ENCODE data around the gene RPL3.
A peak's percentile ranks its signal among the peaks of the same experiment; 100 is the strongest.
"Not testable (repeated sequence)": the region's sequence is repeated elsewhere in the genome, so short reads cannot be mapped to it uniquely, and the experiment has no call there.

RPL3 gene

DNA sequence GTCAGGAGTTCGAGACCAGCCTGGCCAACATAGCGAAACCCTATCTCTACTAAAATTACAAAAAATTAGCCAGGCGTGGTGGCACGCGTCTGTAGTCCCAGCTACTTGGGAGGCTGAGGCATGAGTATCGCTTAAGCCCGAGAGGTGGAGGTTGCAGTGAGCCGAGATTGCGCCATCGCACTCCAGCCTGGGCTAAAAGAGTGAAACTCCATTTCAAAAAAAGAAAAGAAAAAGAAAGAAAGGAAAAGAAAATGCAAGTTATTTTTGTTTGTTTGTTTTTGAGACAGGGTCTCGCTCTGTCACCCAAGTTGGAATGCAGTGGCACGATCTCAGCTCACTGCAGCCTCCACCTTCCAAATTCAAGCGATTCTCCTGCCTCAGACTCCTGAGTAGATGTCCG lies 36.4 kb upstream of the RPL3 start:
- not testable (repeated sequence) for H3K14ac ChIP-seq (ENCODE audit: low read length); H3K4me2 ChIP-seq (ENCODE audit: low read length); H2AFZ ChIP-seq (ENCODE audit: insufficient read depth, low read length, poor library complexity); H4K8ac ChIP-seq (ENCODE audit: low read depth, low read length); H2BK5ac ChIP-seq (ENCODE audit: low read depth, low read length, poor library complexity); H2AK5ac ChIP-seq (ENCODE audit: low read length); H3K9me3 ChIP-seq (ENCODE audit: insufficient read depth, low read depth, low read length); H4K91ac ChIP-seq (ENCODE audit: low read depth, low read length); H3K27ac ChIP-seq (ENCODE audit: low read depth, low read length); H2BK120ac ChIP-seq (ENCODE audit: insufficient read depth, low read length, poor library complexity); H3K23ac ChIP-seq (ENCODE audit: low read length); H3K9ac ChIP-seq (ENCODE audit: low read length); H3K79me2 ChIP-seq (ENCODE audit: control insufficient read depth, insufficient read depth, low read length, poor library complexity); H3K27me3 ChIP-seq (ENCODE audit: insufficient read depth, low read length); H3K4ac ChIP-seq (ENCODE audit: low read depth, low read length); H4K12ac ChIP-seq (ENCODE audit: low read depth, low read length); H3K18ac ChIP-seq (ENCODE audit: low read length); DNase-seq; H3K36me3 ChIP-seq (ENCODE audit: control insufficient read depth in 1 of 2, insufficient read depth in 2 of 2, low read length in 2 of 2); H2BK12ac ChIP-seq (ENCODE audit: low read length); H3K4me3 ChIP-seq (ENCODE audit: low read depth, low read length)
- peaks cover 23 to 24% of the 10 kb centered on the region in 2 experiments for H3K4me1 ChIP-seq (ENCODE audit: control insufficient read depth in 1 of 2, insufficient read depth in 2 of 2, low read length in 2 of 2)
- H3K79me1 ChIP-seq (ENCODE audit: low read length), result peaks cover 15% of the 10 kb centered on the region
- no CpG with 5 or more reads among the region's 14 CpGs for WGBS (ENCODE audit: extremely low coverage, insufficient coverage, insufficient read length)

DNA sequence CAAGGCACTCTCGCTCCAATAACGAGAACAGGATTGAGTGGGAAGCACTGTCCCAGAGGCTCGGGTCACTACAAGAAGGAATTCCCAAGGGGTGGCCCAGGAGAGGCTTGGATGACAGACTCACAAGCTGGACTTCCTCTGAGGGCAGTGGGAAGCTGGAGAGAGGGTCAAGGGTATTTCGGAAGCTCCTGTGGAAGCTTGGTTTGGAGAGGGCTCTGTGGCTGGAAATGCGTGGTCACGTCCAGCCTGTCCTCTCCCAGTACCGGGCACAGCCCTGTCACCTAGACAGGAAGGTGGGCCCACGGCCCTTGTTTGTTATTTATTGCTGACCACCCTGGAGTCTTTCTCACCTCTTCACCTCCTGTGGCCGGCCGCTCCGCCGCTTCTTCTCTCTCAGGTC lies 35.7 kb upstream of the RPL3 start:
- H3K18ac ChIP-seq (ENCODE audit: low read length), result no peak overlapping the region
- peaks cover 6% of the 10 kb centered on the region for H3K79me2 ChIP-seq (ENCODE audit: control insufficient read depth, insufficient read depth, low read length, poor library complexity)
- no peak overlapping the region for H3K4me3 ChIP-seq (ENCODE audit: low read depth, low read length)
- no peaks in the 10 kb centered on the region for H3K27me3 ChIP-seq (ENCODE audit: insufficient read depth, low read length)
- H3K14ac ChIP-seq (ENCODE audit: low read length), result no peak overlapping the region
- WGBS (ENCODE audit: extremely low coverage, insufficient coverage, insufficient read length), result no CpG with 5 or more reads among the region's 12 CpGs
- H3K23ac ChIP-seq (ENCODE audit: low read length), result no peak overlapping the region
- H3K4me2 ChIP-seq (ENCODE audit: low read length), result no peak overlapping the region
- no peak overlapping the region for H3K4ac ChIP-seq (ENCODE audit: low read depth, low read length)
- H4K12ac ChIP-seq (ENCODE audit: low read depth, low read length), result no peak overlapping the region
- H4K91ac ChIP-seq (ENCODE audit: low read depth, low read length), result no peak overlapping the region
- H2BK12ac ChIP-seq (ENCODE audit: low read length), result no peak overlapping the region
- H3K9me3 ChIP-seq (ENCODE audit: insufficient read depth, low read depth, low read length), result no peaks in the 10 kb centered on the region
- DNase-seq, result no peak
- H3K36me3 ChIP-seq (ENCODE audit: control insufficient read depth in 1 of 2, insufficient read depth in 2 of 2, low read length in 2 of 2), result no peaks in the 10 kb centered on the region
- peaks cover 23 to 24% of the 10 kb centered on the region in 2 experiments for H3K4me1 ChIP-seq (ENCODE audit: control insufficient read depth in 1 of 2, insufficient read depth in 2 of 2, low read length in 2 of 2)
- no peak overlapping the region for H2BK120ac ChIP-seq (ENCODE audit: insufficient read depth, low read length, poor library complexity)
- no peak overlapping the region for H2AFZ ChIP-seq (ENCODE audit: insufficient read depth, low read length, poor library complexity)
- H3K79me1 ChIP-seq (ENCODE audit: low read length), result peaks cover 20% of the 10 kb centered on the region
- H2AK5ac ChIP-seq (ENCODE audit: low read length), result no peak overlapping the region
- H3K27ac ChIP-seq (ENCODE audit: low read depth, low read length), result no peak overlapping the region
- H2BK5ac ChIP-seq (ENCODE audit: low read depth, low read length, poor library complexity), result no peak overlapping the region
- no peak overlapping the region for H4K8ac ChIP-seq (ENCODE audit: low read depth, low read length)
- H3K9ac ChIP-seq (ENCODE audit: low read length), result no peak overlapping the region

DNA sequence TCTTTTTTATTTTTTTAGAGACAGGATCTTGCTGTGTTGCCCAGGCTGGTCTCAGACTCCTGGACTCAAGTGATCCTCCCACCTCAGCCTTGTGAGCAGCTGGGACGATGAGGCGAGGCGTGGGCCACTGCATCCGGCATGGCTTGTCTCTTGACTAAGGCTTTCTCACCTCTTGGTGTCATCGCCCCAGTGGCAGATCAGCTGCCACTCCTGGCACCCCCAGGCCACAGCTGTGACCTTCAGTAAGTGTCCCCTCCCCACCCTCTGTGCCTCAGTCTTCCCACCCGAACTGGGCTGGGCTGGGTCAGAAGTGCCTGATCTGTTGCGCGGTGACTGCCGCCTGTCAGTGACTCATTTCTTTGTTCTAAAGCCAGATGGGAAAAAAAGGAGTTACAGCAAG lies 33.9 kb upstream of the RPL3 start:
- Histone ChIP-seq H3K4me2 (ENCODE audit: low read length) (no peak overlapping the region), H2BK5ac (ENCODE audit: low read depth, low read length, poor library complexity) (no peak overlapping the region), H3K4me1 (ENCODE audit: control insufficient read depth in 1 of 2, insufficient read depth in 2 of 2, low read length in 2 of 2) (peaks cover 26 to 31% of the 10 kb centered on the region in 2 experiments), H4K91ac (ENCODE audit: low read depth, low read length) (peak overlapping the region; percentile 11), H3K79me2 (ENCODE audit: control insufficient read depth, insufficient read depth, low read length, poor library complexity) (peaks cover 10% of the 10 kb centered on the region), H3K4ac (ENCODE audit: low read depth, low read length) (no peak overlapping the region), H3K14ac (ENCODE audit: low read length) (peak overlapping the region; percentile 8), H3K27ac (ENCODE audit: low read depth, low read length) (no peak overlapping the region), H3K18ac (ENCODE audit: low read length) (peak overlapping the region; percentile 9), H3K9me3 (ENCODE audit: insufficient read depth, low read depth, low read length) (peaks cover 1% of the 10 kb centered on the region), H3K79me1 (ENCODE audit: low read length) (peaks cover 26% of the 10 kb centered on the region), H2AFZ (ENCODE audit: insufficient read depth, low read length, poor library complexity) (no peak overlapping the region), H3K9ac (ENCODE audit: low read length) (no peak overlapping the region), H3K27me3 (ENCODE audit: insufficient read depth, low read length) (no peaks in the 10 kb centered on the region), H2BK120ac (ENCODE audit: insufficient read depth, low read length, poor library complexity) (no peak overlapping the region), H2BK12ac (ENCODE audit: low read length) (peak overlapping the region; percentile 6), H3K36me3 (ENCODE audit: control insufficient read depth in 1 of 2, insufficient read depth in 2 of 2, low read length in 2 of 2) (no peaks in the 10 kb centered on the region), H3K4me3 (ENCODE audit: low read depth, low read length) (no peak overlapping the region), H4K8ac (ENCODE audit: low read depth, low read length) (peak overlapping the region; percentile 17), H4K12ac (ENCODE audit: low read depth, low read length) (no peak overlapping the region), H3K23ac (ENCODE audit: low read length) (no peak overlapping the region), H2AK5ac (ENCODE audit: low read length) (peak overlapping the region; percentile 89)
- WGBS (ENCODE audit: extremely low coverage, insufficient coverage, insufficient read length), result no CpG with 5 or more reads among the region's 9 CpGs
- DNase-seq, result no peak

DNA sequence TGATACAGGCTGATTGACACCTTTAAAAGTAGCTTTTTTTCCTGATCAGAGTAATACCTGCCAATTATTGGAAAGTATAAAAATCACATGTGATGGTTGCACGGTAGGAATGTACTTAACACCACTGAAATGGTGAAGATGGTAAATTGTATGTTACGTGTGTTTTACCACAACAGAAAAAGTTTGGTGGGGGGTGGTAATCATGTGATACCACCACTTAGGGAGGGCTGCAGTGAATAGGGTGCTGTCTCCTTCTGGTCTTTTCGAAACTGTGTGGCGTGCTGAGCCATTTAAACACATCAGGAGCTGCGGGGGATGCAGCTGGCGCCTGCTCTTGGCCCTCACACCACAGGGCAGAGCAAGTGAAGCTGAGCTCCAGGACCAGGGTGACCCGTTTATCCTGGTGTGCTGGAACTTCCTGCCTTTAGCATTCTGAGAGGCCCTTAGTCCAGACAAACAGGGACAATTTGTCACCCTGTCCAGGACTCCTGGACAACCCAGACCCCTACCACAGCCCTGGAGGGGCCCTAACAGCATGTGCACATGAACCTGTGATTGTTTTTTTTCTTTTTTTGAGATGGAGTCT lies 33.0 kb upstream of the RPL3 start:
- no peak overlapping the region for H2AFZ ChIP-seq (ENCODE audit: insufficient read depth, low read length, poor library complexity)
- H3K27ac ChIP-seq (ENCODE audit: low read depth, low read length), result peak overlapping the region; percentile 70
- no peaks in the 10 kb centered on the region for H3K27me3 ChIP-seq (ENCODE audit: insufficient read depth, low read length)
- no peak overlapping the region for H2AK5ac ChIP-seq (ENCODE audit: low read length)
- no peak overlapping the region for H4K8ac ChIP-seq (ENCODE audit: low read depth, low read length)
- H3K23ac ChIP-seq (ENCODE audit: low read length), result no peak overlapping the region
- H2BK12ac ChIP-seq (ENCODE audit: low read length), result no peak overlapping the region
- WGBS (ENCODE audit: extremely low coverage, insufficient coverage, insufficient read length), result no CpG with 5 or more reads among the region's 7 CpGs
- no peak overlapping the region for H3K4me2 ChIP-seq (ENCODE audit: low read length)
- peaks cover 10% of the 10 kb centered on the region for H3K79me2 ChIP-seq (ENCODE audit: control insufficient read depth, insufficient read depth, low read length, poor library complexity)
- H3K36me3 ChIP-seq (ENCODE audit: control insufficient read depth in 1 of 2, insufficient read depth in 2 of 2, low read length in 2 of 2), result no peaks in the 10 kb centered on the region
- H3K4ac ChIP-seq (ENCODE audit: low read depth, low read length), result no peak overlapping the region
- no peak overlapping the region for H3K14ac ChIP-seq (ENCODE audit: low read length)
- H2BK5ac ChIP-seq (ENCODE audit: low read depth, low read length, poor library complexity), result no peak overlapping the region
- H3K4me3 ChIP-seq (ENCODE audit: low read depth, low read length), result no peak overlapping the region
- no peak for DNase-seq
- peaks cover 26% of the 10 kb centered on the region for H3K79me1 ChIP-seq (ENCODE audit: low read length)
- no peak overlapping the region for H3K9ac ChIP-seq (ENCODE audit: low read length)
- peaks cover 26 to 31% of the 10 kb centered on the region in 2 experiments for H3K4me1 ChIP-seq (ENCODE audit: control insufficient read depth in 1 of 2, insufficient read depth in 2 of 2, low read length in 2 of 2)
- H3K9me3 ChIP-seq (ENCODE audit: insufficient read depth, low read depth, low read length), result peaks cover 1% of the 10 kb centered on the region
- no peak overlapping the region for H2BK120ac ChIP-seq (ENCODE audit: insufficient read depth, low read length, poor library complexity)
- H4K12ac ChIP-seq (ENCODE audit: low read depth, low read length), result no peak overlapping the region
- no peak overlapping the region for H3K18ac ChIP-seq (ENCODE audit: low read length)
- H4K91ac ChIP-seq (ENCODE audit: low read depth, low read length), result no peak overlapping the region

Measured in trophoblast cell (in vitro differentiated cells and primary cell).